ENCODE measurements around the gene CPED1.

GRCh38 chr7:121204537-121204936, 216.0 kb downstream of the CPED1 start:
- TF ChIP-seq CTCF (conservative IDR thresholded peaks at IDR 0.05; ENCODE audit: low read length) (no peak), EZH2phosphoT487 (IDR thresholded peaks at IDR 0.05; ENCODE audit: borderline replicate concordance, low read depth, low read length) (no peak)

Measured in OCI-LY7 (cell line).